Thoracic aorta (tissue), 2 donors: ENCODE data around the gene NUDT3. TPM values are rescaled to one million over a fixed set of nuclear protein-coding genes. Genes with fewer than 3 reads are reported as not detected.
"Not testable (repeated sequence)": the region's sequence is repeated elsewhere in the genome, so short reads cannot be mapped to it uniquely, and the experiment has no call there.

Experiments used
- ATAC-seq: fragments of 150-250 bp; one replicate; pipeline ENCODE4 v1.8.0; 2017; ENCODE audit warnings: low read depth; ENCODE audit not compliant: insufficient number of reproducible peaks, low FRiP score
- DNase-seq: peaks from one replicate; pipeline ENCODE4 v3.0.0-alpha.2; 2020; ENCODE audit warnings: low spot score
- H3K27ac ChIP-seq, 2 donors: fragments of 200-600 bp; sonication (generic); 1 replicate in 1 of 2; 2 replicates in 1 of 2; pipeline ENCODE4 v1.5.1; 2016; ENCODE audit warnings: mild to moderate bottlenecking in 2 of 2, moderate library complexity in 2 of 2
- H3K27me3 ChIP-seq: fragments of 200-600 bp; sonication (generic); replicated peaks from 2 replicates; pipeline ENCODE4 v1.6.0; 2016; ENCODE audit warnings: mild to moderate bottlenecking; ENCODE audit not compliant: insufficient read depth
- H3K36me3 ChIP-seq: fragments of 200-600 bp; sonication (generic); one replicate; pipeline ENCODE4 v1.5.1; 2016
- H3K4me1 ChIP-seq, 2 donors: fragments of 200-600 bp; sonication (generic); 1 replicate in 1 of 2; 2 replicates in 1 of 2; pipeline versions ENCODE4 v1.5.1 to v1.6.0; 2016; ENCODE audit warnings: low read depth in 2 of 2, mild to moderate bottlenecking in 1 of 2; ENCODE audit not compliant: control insufficient read depth in 1 of 2
- H3K4me3 ChIP-seq: fragments of 200-600 bp; sonication (generic); 2 replicates; pipeline ENCODE4 v1.5.1; 2016; ENCODE audit warnings: mild to moderate bottlenecking
- H3K9me3 ChIP-seq: fragments of 200-600 bp; sonication (generic); 2 replicates; pipeline ENCODE4 v1.5.1; 2016
- CTCF ChIP-seq: fragments of 200-600 bp; sonication (generic); IDR thresholded peaks from one replicate; pipeline ENCODE4 v1.5.1; 2019; ENCODE audit warnings: antibody characterized with exemption
- total RNA-seq, 2 donors: library from RNA; depleted of rRNA; stranded (reverse); fragments of >200 nt; gene quantifications; one replicate each; pipeline versions ENCODE4 v1.1.0 to v1.2.3, GENCODE V29; 2016

The NUDT3 gene
- total RNA-seq, 2 donors from 2014 or later, result 34.8 to 46.8 TPM

- Histone ChIP-seq H3K4me1 (peaks cover 23 to 28% of the 10 kb centered on the region in 2 donors), H3K27me3 (no peaks in the 10 kb centered on the region), H3K36me3 (no peaks in the 10 kb centered on the region), H3K27ac (peak overlapping the region; percentile 14 to 42), H3K4me3 (no peak overlapping the region), H3K9me3 (no peaks in the 10 kb centered on the region)
- ATAC-seq (no peak), DNase-seq (no peak)
- no peak for TF ChIP-seq CTCF
Observed at GRCh38 chr6:34383656-34384320, 8.7 kb downstream of the NUDT3 start.

GRCh38 chr6:34383161-34383631, 9.3 kb downstream of the NUDT3 start:
- ATAC-seq (no peak), DNase-seq (no peak)
- Histone ChIP-seq H3K4me1 (peaks cover 19 to 23% of the 10 kb centered on the region in 2 donors), H3K36me3 (no peaks in the 10 kb centered on the region), H3K9me3 (no peaks in the 10 kb centered on the region), H3K27ac (peak overlapping the region; percentile 14 to 42), H3K27me3 (no peaks in the 10 kb centered on the region), H3K4me3 (no peak overlapping the region)
- TF ChIP-seq CTCF, result no peak

GRCh38 chr6:34381081-34381480, 11.4 kb downstream of the NUDT3 start:
- no peak overlapping the region for H3K27ac ChIP-seq

GRCh38 chr6:34378470-34378869, 14.0 kb downstream of the NUDT3 start:
- no peak for TF ChIP-seq CTCF
- no peak overlapping the region for H3K27ac ChIP-seq
- H3K4me3 ChIP-seq, result no peak overlapping the region
- ATAC-seq, result no peak
- no peaks in the 10 kb centered on the region for H3K27me3 ChIP-seq
- H3K36me3 ChIP-seq, result no peaks in the 10 kb centered on the region
- DNase-seq, result no peak
- peaks cover 11 to 24% of the 10 kb centered on the region in 2 donors for H3K4me1 ChIP-seq
- no peaks in the 10 kb centered on the region for H3K9me3 ChIP-seq

More at GRCh38 chr6:34381081-34381480, 11.4 kb downstream of the NUDT3 start:
- H3K36me3 ChIP-seq, result no peaks in the 10 kb centered on the region
- H3K9me3 ChIP-seq, result no peaks in the 10 kb centered on the region
- no peak for TF ChIP-seq CTCF
- no peak overlapping the region for H3K4me3 ChIP-seq
- H3K4me1 ChIP-seq, result peaks cover 14 to 26% of the 10 kb centered on the region in 2 donors
- DNase-seq (no peak), ATAC-seq (no peak)
- no peaks in the 10 kb centered on the region for H3K27me3 ChIP-seq

- Histone ChIP-seq H3K4me3 (no peak overlapping the region), H3K27ac (no peak overlapping the region), H3K36me3 (no peaks in the 10 kb centered on the region), H3K27me3 (no peaks in the 10 kb centered on the region), H3K9me3 (no peaks in the 10 kb centered on the region), H3K4me1 (peaks cover 8 to 19% of the 10 kb centered on the region in 2 donors)
- TF ChIP-seq CTCF, result no peak
- no peak for DNase-seq
- no peak for ATAC-seq
Observed at GRCh38 chr6:34377984-34378383, 14.5 kb downstream of the NUDT3 start.

- not testable (repeated sequence) for H3K4me3 ChIP-seq, ATAC-seq, DNase-seq, H3K36me3 ChIP-seq, H3K27me3 ChIP-seq, H3K27ac ChIP-seq, H3K9me3 ChIP-seq
- peaks cover 8 to 19% of the 10 kb centered on the region in 2 donors for H3K4me1 ChIP-seq
Observed at GRCh38 chr6:34377571-34377970, 14.9 kb downstream of the NUDT3 start.
